GM12878 (cell line): ENCODE measurements around the gene LIX1L. TPM values are rescaled to one million over a fixed set of nuclear protein-coding genes. Genes with fewer than 3 reads are reported as not detected.

ENCODE experiments used
- CREM ChIP-seq: IDR thresholded peaks from 2 replicates; pipeline ENCODE4 v1.6.1; 2014; ENCODE audit warnings: antibody characterized with exemption, low read depth
- EGR1 ChIP-seq, 2 experiments: IDR thresholded peaks; 1 replicate in 1 of 2; 2 replicates in 1 of 2; pipeline ENCODE4 v1.6.1; 2011 to 2012; ENCODE audit warnings: low read depth in 2 of 2, low read length in 2 of 2, borderline replicate concordance in 1 of 2, mild to moderate bottlenecking in 1 of 2, moderate library complexity in 1 of 2
- NFXL1 ChIP-seq: fragments of 450-650 bp; IDR thresholded peaks from 2 replicates; pipeline ENCODE4 v1.6.1; 2017; ENCODE audit warnings: antibody characterized with exemption, mild to moderate bottlenecking, borderline replicate concordance
- RBBP5 ChIP-seq: fragments of 200-600 bp; sonication (generic); conservative IDR thresholded peaks from 2 replicates; pipeline ENCODE4 v1.6.1; 2016
- REST ChIP-seq: IDR thresholded peaks from 2 replicates; pipeline ENCODE4 v1.6.1; 2012; ENCODE audit warnings: mild to moderate bottlenecking, low read depth, low read length
- SMC3 ChIP-seq: IDR thresholded peaks from 2 replicates; pipeline ENCODE4 v1.6.1; 2011; ENCODE audit warnings: low read length, improper control_type of control experiment, borderline replicate concordance
- SREBF1 ChIP-seq: IDR thresholded peaks from 2 replicates; pipeline ENCODE4 v1.6.1; 2012; ENCODE audit warnings: mild to moderate bottlenecking, low read length
- TCF12 ChIP-seq: IDR thresholded peaks from 2 replicates; pipeline ENCODE4 v1.6.1; 2011; ENCODE audit warnings: low read depth, mild to moderate bottlenecking, low read length
- ZNF217 ChIP-seq: fragments of 450-650 bp; IDR thresholded peaks from 2 replicates; pipeline ENCODE4 v1.6.1; 2017; ENCODE audit warnings: antibody characterized with exemption, mild to moderate bottlenecking
- ZNF24 ChIP-seq: fragments of 450-650 bp; IDR thresholded peaks from 2 replicates; pipeline ENCODE4 v1.6.1; 2017; ENCODE audit warnings: antibody characterized with exemption, mild to moderate bottlenecking
- ZNF384 ChIP-seq: IDR thresholded peaks from 2 replicates; pipeline ENCODE4 v1.6.1; 2012; ENCODE audit warnings: low read depth, mild to moderate bottlenecking, low read length, improper control_type of control experiment, borderline replicate concordance
- polyA plus RNA-seq, 11 experiments: library from polyadenylated mRNA; depleted of rRNA in 4 of 11; unstranded in 6 of 11; stranded (reverse) in 5 of 11; fragments of >200 nt; fragmentation: Nextera tagmentation in 4 of 11; fragmentation: Illumina TruSeq in 1 of 11; extraction: Ambion mirVana in 4 of 11; extraction: Trizol in 1 of 11; gene quantifications; 1 replicate in 1 of 11; 2 replicates in 10 of 11; pipeline versions ENCODE4 v1.2.1 to v1.2.3, GENCODE V29; 2011 to 2016; ENCODE audit warnings: inconsistent platforms in 2 of 11, missing spikeins in 2 of 11, low read depth in 1 of 11
- total RNA-seq, 4 experiments: library from RNA; depleted of rRNA in 3 of 4; stranded (reverse); fragments of >200 nt in 3 of 4; fragmentation: Illumina TruSeq in 1 of 4; extraction: Trizol in 1 of 4; gene quantifications; 2 replicates each; pipeline versions ENCODE4 v1.2.1 to v1.2.3, GENCODE V29; 2013 to 2021
- TF ChIP-seq, protein P1 (sequence below): fragments of 450-650 bp; IDR thresholded peaks from 2 replicates; pipeline ENCODE4 v1.6.1; 2016; ENCODE audit warnings: mild to moderate bottlenecking, moderate library complexity, borderline replicate concordance
- TF ChIP-seq, protein P2 (sequence below): fragments of 450-650 bp; IDR thresholded peaks from 2 replicates; pipeline ENCODE4 v1.6.1; 2017; ENCODE audit warnings: borderline replicate concordance
- TF ChIP-seq, protein P3 (sequence below): IDR thresholded peaks from 2 replicates; pipeline ENCODE4 v1.6.1; 2012; ENCODE audit warnings: improper control_type of control experiment, low read depth, low read length; ENCODE audit not compliant: insufficient replicate concordance

The LIX1L gene
- total and polyA plus RNA-seq, 10 of the 15 experiments (the other 5 are each of a cell fraction or from before 2014, with no cell fraction given) = 5.5 to 48.2 (median 15.3) TPM

GRCh38 chr1:145978854-145979745 is 21.3 kb upstream of the LIX1L start (continued):
- TF ChIP-seq, protein P1, sequence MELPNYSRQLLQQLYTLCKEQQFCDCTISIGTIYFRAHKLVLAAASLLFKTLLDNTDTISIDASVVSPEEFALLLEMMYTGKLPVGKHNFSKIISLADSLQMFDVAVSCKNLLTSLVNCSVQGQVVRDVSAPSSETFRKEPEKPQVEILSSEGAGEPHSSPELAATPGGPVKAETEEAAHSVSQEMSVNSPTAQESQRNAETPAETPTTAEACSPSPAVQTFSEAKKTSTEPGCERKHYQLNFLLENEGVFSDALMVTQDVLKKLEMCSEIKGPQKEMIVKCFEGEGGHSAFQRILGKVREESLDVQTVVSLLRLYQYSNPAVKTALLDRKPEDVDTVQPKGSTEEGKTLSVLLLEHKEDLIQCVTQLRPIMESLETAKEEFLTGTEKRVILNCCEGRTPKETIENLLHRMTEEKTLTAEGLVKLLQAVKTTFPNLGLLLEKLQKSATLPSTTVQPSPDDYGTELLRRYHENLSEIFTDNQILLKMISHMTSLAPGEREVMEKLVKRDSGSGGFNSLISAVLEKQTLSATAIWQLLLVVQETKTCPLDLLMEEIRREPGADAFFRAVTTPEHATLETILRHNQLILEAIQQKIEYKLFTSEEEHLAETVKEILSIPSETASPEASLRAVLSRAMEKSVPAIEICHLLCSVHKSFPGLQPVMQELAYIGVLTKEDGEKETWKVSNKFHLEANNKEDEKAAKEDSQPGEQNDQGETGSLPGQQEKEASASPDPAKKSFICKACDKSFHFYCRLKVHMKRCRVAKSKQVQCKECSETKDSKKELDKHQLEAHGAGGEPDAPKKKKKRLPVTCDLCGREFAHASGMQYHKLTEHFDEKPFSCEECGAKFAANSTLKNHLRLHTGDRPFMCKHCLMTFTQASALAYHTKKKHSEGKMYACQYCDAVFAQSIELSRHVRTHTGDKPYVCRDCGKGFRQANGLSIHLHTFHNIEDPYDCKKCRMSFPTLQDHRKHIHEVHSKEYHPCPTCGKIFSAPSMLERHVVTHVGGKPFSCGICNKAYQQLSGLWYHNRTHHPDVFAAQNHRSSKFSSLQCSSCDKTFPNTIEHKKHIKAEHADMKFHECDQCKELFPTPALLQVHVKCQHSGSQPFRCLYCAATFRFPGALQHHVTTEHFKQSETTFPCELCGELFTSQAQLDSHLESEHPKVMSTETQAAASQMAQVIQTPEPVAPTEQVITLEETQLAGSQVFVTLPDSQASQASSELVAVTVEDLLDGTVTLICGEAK = no peak
- TF ChIP-seq ZNF24 (no peak), EGR1 (IDR thresholded peaks at IDR 0.05; ENCODE audit: borderline replicate concordance in 1 of 2, low read depth in 2 of 2, low read length in 2 of 2) (no peak; a peak in 1 of 3 replicates), REST (no peak), SMC3 (peak; percentile 9; the same call in 1 of the 2 replicates), SREBF1 (no peak), CREM (peak; percentile 60), ZNF217 (peak; percentile 55; the same call in 1 of the 2 replicates), NFXL1 (no peak), RBBP5 (no peak), ZNF384 (no peak), TCF12 (no peak)
- TF ChIP-seq, protein P2, sequence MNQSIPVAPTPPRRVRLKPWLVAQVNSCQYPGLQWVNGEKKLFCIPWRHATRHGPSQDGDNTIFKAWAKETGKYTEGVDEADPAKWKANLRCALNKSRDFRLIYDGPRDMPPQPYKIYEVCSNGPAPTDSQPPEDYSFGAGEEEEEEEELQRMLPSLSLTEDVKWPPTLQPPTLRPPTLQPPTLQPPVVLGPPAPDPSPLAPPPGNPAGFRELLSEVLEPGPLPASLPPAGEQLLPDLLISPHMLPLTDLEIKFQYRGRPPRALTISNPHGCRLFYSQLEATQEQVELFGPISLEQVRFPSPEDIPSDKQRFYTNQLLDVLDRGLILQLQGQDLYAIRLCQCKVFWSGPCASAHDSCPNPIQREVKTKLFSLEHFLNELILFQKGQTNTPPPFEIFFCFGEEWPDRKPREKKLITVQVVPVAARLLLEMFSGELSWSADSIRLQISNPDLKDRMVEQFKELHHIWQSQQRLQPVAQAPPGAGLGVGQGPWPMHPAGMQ = no peak
- TF ChIP-seq, protein P3, sequence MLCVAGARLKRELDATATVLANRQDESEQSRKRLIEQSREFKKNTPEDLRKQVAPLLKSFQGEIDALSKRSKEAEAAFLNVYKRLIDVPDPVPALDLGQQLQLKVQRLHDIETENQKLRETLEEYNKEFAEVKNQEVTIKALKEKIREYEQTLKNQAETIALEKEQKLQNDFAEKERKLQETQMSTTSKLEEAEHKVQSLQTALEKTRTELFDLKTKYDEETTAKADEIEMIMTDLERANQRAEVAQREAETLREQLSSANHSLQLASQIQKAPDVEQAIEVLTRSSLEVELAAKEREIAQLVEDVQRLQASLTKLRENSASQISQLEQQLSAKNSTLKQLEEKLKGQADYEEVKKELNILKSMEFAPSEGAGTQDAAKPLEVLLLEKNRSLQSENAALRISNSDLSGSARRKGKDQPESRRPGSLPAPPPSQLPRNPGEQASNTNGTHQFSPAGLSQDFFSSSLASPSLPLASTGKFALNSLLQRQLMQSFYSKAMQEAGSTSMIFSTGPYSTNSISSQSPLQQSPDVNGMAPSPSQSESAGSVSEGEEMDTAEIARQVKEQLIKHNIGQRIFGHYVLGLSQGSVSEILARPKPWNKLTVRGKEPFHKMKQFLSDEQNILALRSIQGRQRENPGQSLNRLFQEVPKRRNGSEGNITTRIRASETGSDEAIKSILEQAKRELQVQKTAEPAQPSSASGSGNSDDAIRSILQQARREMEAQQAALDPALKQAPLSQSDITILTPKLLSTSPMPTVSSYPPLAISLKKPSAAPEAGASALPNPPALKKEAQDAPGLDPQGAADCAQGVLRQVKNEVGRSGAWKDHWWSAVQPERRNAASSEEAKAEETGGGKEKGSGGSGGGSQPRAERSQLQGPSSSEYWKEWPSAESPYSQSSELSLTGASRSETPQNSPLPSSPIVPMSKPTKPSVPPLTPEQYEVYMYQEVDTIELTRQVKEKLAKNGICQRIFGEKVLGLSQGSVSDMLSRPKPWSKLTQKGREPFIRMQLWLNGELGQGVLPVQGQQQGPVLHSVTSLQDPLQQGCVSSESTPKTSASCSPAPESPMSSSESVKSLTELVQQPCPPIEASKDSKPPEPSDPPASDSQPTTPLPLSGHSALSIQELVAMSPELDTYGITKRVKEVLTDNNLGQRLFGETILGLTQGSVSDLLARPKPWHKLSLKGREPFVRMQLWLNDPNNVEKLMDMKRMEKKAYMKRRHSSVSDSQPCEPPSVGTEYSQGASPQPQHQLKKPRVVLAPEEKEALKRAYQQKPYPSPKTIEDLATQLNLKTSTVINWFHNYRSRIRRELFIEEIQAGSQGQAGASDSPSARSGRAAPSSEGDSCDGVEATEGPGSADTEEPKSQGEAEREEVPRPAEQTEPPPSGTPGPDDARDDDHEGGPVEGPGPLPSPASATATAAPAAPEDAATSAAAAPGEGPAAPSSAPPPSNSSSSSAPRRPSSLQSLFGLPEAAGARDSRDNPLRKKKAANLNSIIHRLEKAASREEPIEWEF = no peak
